Breast epithelium (tissue), 3 donors: ENCODE measurements around the gene SLC34A1.

Experiments
- CTCF ChIP-seq, 3 donors: fragments of 450-650 bp; IDR thresholded peaks; one replicate each; pipeline ENCODE4 v1.5.1; 2016 to 2017; ENCODE audit warnings: antibody characterized with exemption in 3 of 3, mild to moderate bottlenecking in 3 of 3, moderate library complexity in 3 of 3
- POLR2A ChIP-seq: fragments of 450-650 bp; IDR thresholded peaks from one replicate; pipeline ENCODE4 v1.6.1; 2016; ENCODE audit warnings: antibody characterized with exemption, mild to moderate bottlenecking, moderate library complexity
- POLR2AphosphoS5 ChIP-seq, 3 donors: sonication (generic); formaldehyde crosslinking; IDR thresholded peaks; one replicate each; pipeline ENCODE4 v1.6.1; 2017; ENCODE audit warnings: antibody characterized with exemption in 3 of 3

- TF ChIP-seq CTCF (IDR thresholded peaks at IDR 0.05) = no peak
- TF ChIP-seq POLR2A = no peak
- TF ChIP-seq POLR2AphosphoS5 (IDR thresholded peaks at IDR 0.05) = no peak
Observed at GRCh38 chr5:177414481-177414880, 30.2 kb downstream of the SLC34A1 start.
